Measurements from ENCODE around the gene KCMF1.

DNA sequence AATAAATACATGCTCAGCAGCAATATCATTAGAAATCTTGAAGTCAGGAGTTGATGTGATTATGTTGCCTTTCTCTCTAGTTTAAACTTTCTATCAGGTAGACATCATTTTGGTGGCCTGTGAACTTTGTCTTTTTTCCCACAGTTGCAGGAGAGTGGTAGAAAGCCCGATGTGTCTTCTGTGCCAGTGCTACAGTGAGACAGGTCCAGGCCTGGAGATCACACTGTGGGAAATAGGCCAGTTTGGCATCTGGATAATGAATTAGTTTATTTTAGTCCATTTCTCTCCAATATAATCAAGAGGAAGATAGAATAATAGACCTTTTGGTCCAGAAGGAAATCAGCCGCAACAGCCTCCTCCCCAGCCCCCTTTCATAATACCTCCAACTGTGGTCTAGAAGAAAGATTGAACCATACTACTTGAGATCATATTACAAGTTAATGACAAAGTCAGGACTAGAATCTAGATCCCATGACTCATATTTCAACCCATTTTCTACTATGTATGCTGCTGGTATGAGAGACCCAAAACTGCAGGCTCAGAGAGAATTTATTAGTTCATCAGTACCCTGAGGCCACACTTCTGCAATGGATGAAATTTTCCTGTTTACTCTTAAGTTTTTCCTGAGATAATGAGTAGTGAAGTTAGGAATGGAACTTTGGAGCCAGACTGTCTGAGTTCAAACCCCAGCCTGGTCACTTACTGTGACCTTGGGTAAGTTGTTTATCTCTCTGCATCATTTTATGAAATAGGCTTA, 20.6 kb downstream of the KCMF1 start:
- no peak for TF ChIP-seq CTCF (IDR thresholded peaks at IDR 0.05; ENCODE audit: low read depth, low read length, poor library complexity, severe bottlenecking)
- no peak for TF ChIP-seq EZH2phosphoT487 (IDR thresholded peaks at IDR 0.05; ENCODE audit: borderline replicate concordance, low read length)
